Bronchial epithelial cell (primary cell): ENCODE data around the gene CD302. TPM values are rescaled to one million over a fixed set of nuclear protein-coding genes. Genes with fewer than 3 reads are reported as not detected.

Source experiments
- DNase-seq: peaks from one replicate; pipeline ENCODE4 v3.0.0-alpha.2; 2010; ENCODE audit warnings: low read depth
- FAIRE-seq: peaks from 2 replicates; lab custom pipeline; 2011; peaks lifted over from hg19 to GRCh38; lab: Jason Lieb, UNC
- H3K27me3 ChIP-seq: 2 replicates; pipeline ENCODE4 v1.5.1; 2011; ENCODE audit warnings: low read length; ENCODE audit not compliant: control insufficient read depth, insufficient read depth
- H3K36me3 ChIP-seq: 2 replicates; pipeline ENCODE4 v1.5.1; 2011; ENCODE audit warnings: low read length; ENCODE audit not compliant: control insufficient read depth, insufficient read depth
- H3K4me3 ChIP-seq: 2 replicates; pipeline ENCODE4 v1.5.1; 2011; ENCODE audit warnings: mild to moderate bottlenecking, low read depth, low read length, control low read depth
- CTCF ChIP-seq: IDR thresholded peaks from 2 replicates; pipeline ENCODE4 v1.5.1; 2011; ENCODE audit warnings: mild to moderate bottlenecking, moderate library complexity, low read length, control low read depth, inconsistent platforms; ENCODE audit not compliant: insufficient read depth, severe bottlenecking
- total RNA-seq: library from RNA; depleted of rRNA; stranded (reverse); fragments of >200 nt; gene quantifications from 2 replicates; pipeline ENCODE4 v1.2.1, GENCODE V29; 2014

CD302 gene
- total RNA-seq, 1 donor from 2014 or later, result 0.26 TPM

GRCh38 chr2:159720676-159721075, 77.3 kb downstream of the CD302 start:
- DNase-seq (no peak), FAIRE-seq (no peak)
- H3K36me3 ChIP-seq, result peaks cover 1% of the 10 kb centered on the region
- H3K4me3 ChIP-seq, result no peak overlapping the region
- no peak for TF ChIP-seq CTCF
- no peaks in the 10 kb centered on the region for H3K27me3 ChIP-seq

Other genes starting within 250 kb of the CD302 start
- 37.4 and 51.0 TPM in 2 replicates for gene BAZ2B, start 181.7 kb downstream of the CD302 start, total RNA-seq
- 81.5 and 103 TPM in 2 replicates for gene MARCHF7, start 85.7 kb downstream of the CD302 start, total RNA-seq
- gene LY75, start 106.5 kb upstream of the CD302 start, total RNA-seq, result 1.3 and 2.6 TPM in 2 replicates